ENCODE data around the gene PTPRR.

PTPRR gene

DNA sequence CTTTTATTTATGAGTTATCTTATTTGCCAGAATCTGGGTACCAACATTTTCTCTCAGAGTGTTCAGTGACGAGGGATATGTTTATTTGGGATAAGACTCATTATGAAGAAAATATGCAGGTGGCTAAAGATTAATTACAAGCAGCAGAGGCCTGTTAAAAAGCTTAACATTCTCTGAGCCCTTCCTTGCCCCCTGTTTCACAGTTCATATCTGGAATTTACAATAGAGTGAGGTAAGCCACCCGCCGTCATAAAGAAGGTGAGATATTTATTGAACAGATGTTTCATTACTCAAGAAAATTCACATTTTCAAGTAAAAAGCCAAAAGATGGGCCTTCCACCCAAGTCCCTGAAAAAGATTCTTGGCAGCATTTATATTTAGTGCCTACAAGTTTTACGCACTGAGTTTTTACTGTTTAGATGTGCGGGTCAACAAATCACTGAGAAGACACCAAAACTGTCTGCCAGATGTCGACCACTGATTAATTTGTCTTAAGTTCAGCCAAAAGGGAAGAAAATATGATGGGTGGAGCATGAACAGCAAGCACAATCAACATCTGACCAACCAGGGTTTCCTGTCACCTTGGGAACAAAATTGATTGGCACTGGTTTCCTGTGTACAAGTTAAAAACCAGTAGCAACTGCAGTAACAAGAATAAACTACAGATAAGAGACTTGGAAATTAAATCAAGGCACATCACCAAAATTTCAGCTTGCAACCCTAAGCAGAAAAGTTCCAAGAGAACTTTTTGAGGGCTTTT lies 197.8 kb downstream of the PTPRR start:
- no peak overlapping the region for H3K4me3 ChIP-seq (ENCODE audit: low read depth, low read length)
- in situ Hi-C loops (cut with HindIII; ENCODE audit: low sequenced_read_pairs) = loop anchor here (25.0 kb wide), 1 partner anchor 135 kb away; no protein-coding TSS in a partner anchor
- no peak for DNase-seq (ENCODE audit: low read depth)
- TF ChIP-seq, protein P1, sequence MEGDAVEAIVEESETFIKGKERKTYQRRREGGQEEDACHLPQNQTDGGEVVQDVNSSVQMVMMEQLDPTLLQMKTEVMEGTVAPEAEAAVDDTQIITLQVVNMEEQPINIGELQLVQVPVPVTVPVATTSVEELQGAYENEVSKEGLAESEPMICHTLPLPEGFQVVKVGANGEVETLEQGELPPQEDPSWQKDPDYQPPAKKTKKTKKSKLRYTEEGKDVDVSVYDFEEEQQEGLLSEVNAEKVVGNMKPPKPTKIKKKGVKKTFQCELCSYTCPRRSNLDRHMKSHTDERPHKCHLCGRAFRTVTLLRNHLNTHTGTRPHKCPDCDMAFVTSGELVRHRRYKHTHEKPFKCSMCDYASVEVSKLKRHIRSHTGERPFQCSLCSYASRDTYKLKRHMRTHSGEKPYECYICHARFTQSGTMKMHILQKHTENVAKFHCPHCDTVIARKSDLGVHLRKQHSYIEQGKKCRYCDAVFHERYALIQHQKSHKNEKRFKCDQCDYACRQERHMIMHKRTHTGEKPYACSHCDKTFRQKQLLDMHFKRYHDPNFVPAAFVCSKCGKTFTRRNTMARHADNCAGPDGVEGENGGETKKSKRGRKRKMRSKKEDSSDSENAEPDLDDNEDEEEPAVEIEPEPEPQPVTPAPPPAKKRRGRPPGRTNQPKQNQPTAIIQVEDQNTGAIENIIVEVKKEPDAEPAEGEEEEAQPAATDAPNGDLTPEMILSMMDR (IDR thresholded peaks at IDR 0.05; ENCODE audit: low read depth, low read length, missing control alignments) = no peak

DNA sequence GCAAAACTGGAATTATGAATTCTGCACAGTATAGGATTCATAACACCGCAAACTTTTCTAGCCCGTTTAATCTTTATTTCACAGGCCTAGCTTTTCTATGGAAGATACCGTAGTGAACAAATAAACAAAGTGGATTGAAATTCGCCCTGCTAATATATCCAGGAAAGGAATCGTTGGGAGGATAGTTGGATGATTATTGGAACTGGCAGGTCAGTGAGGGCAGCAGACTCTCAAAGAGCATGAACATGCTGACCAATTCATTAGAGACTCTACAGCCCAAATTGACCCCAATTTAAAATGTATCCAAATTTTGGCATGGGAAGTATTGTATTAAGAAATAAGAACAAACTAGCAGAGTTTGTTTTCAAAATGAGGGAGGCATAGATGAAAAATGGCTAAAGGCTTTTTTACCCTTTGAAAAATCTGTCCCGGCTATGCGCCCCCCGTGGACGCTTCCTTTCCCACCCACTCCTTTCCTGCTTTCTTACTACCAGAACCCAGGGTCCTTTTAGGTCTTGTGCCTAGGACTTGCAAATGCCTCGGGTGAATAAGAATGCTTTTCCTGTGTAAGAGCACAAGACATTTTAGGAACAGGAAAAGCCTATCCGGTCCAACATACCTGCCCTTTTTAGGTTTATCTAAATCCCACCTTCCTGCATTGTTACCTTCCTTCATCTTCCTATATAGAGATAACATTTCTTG lies 198.7 kb downstream of the PTPRR start:
- no peak overlapping the region for H3K4me3 ChIP-seq (ENCODE audit: low read depth, low read length)
- no peak for DNase-seq (ENCODE audit: low read depth)
- TF ChIP-seq, protein P1 (IDR thresholded peaks at IDR 0.05; ENCODE audit: low read depth, low read length, missing control alignments) = no peak
- in situ Hi-C loops (cut with HindIII; ENCODE audit: low sequenced_read_pairs) = loop anchor here (25.0 kb wide), 1 partner anchor 135 kb away; no protein-coding TSS in a partner anchor

DNA sequence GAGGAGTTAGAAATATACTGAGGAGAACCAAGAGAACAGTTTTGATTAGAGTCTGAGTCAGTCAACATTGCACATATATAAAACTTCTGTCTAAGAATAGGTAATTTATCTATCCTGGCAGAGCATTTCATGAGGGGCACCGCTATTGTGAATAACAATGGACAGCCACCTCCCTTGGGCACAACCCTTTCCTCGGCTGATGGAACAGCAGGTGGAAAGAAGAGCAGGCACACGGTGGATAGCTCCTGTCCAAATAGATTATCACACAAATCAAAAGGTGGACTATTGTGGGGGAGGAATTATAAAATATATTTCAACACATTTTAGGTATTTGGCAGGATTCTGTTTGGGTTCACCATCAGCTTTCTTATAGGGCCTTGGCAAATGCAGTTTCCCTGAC lies 199.3 kb downstream of the PTPRR start:
- in situ Hi-C loops (cut with HindIII; ENCODE audit: low sequenced_read_pairs) = loop anchor here (25.0 kb wide), 1 partner anchor 134 kb away; no protein-coding TSS in a partner anchor
- H3K4me3 ChIP-seq (ENCODE audit: low read depth, low read length) = no peak overlapping the region
- no peak for DNase-seq (ENCODE audit: low read depth)
- TF ChIP-seq, protein P1 (IDR thresholded peaks at IDR 0.05; ENCODE audit: low read depth, low read length, missing control alignments) = no peak

DNA sequence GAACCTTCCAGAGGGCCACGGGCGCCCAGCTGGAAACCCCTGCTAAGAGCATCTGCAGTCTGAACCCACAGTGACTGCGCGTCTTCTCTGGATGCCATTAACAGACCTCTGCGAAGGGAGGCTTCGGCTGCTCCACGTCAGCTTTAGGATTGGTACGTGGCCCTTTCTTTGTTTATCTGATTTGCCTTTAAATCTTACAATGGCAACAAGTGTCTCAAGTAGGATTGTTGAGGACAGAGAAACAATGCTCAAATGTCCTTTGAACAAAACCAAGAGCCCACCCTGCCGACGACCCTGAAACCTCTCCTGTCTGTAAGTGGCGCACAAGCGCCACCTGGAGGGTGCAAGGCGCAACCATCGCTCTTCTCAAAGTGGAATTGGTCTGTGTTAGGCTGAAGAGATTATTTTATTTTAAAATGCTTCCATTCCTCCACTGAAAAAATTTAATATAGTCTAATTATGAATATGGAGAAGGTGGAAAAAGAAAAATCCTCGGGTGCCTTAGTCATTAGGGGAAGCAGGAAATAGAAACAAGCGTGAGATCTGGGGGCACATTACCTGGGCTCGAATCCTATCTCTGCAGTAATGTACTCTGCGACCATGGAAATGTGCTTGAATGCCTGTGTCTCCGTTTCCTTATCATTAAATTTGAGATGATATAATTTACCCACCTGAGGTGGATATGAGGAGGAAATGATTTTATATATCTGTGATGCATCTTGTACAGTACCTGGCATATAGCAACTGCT lies 200.7 kb downstream of the PTPRR start:
- DNase-seq (ENCODE audit: low read depth) = peak; percentile 13
- TF ChIP-seq, protein P1 (IDR thresholded peaks at IDR 0.05; ENCODE audit: low read depth, low read length, missing control alignments) = peak; percentile 99
- in situ Hi-C loops (cut with HindIII; ENCODE audit: low sequenced_read_pairs) = loop anchor here (25.0 kb wide), 1 partner anchor 133 kb away; no protein-coding TSS in a partner anchor
- peak overlapping the region; percentile 38 for H3K4me3 ChIP-seq (ENCODE audit: low read depth, low read length)

DNA sequence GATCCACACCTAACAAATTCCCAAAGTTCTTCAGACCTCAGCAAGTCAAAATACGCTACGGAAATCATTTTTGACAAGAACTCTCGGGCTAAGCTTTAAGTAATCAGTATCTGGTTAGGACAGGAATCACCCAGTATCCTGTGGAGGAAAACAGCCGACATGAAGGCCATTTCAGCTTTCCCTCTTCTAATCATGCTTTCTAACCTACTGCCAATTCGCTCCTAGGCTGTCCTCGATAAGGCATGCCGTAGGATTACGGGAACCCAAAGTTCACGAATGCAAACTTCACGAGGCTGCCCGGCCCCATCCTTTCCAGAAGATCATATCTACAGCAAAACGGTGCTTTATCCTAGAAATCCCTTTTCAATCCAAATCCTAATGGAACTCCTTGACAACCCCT lies 201.5 kb downstream of the PTPRR start:
- no peak for DNase-seq (ENCODE audit: low read depth)
- in situ Hi-C loops (cut with HindIII; ENCODE audit: low sequenced_read_pairs) = loop anchor here (25.0 kb wide), 1 partner anchor 132 kb away; no protein-coding TSS in a partner anchor
- H3K4me3 ChIP-seq (ENCODE audit: low read depth, low read length) = no peak overlapping the region
- TF ChIP-seq, protein P1 (IDR thresholded peaks at IDR 0.05; ENCODE audit: low read depth, low read length, missing control alignments) = no peak

DNA sequence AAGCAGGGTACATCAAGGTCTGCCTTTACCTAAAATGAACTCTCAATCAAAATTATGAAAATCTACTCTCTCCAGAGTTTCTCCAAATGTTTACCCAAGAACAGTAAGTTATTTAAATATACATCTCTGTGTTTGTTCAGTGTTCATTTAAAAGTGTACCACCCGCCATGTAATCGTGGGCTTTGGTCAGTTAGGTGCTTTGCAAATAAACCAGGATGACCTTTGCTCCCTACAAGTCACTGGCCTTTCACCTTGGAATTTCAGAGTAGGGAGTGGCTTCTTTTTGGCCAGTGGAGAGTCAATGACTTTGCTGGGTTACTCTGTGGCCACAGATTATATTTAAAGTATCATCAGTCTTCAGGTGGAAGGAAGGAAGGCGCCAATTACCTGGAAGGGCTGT lies 208.7 kb downstream of the PTPRR start:
- TF ChIP-seq, protein P1 (IDR thresholded peaks at IDR 0.05; ENCODE audit: low read depth, low read length, missing control alignments) = no peak
- in situ Hi-C loops (cut with HindIII; ENCODE audit: low sequenced_read_pairs) = loop anchor here (25.0 kb wide), 1 partner anchor 125 kb away; no protein-coding TSS in a partner anchor
- no peak for DNase-seq (ENCODE audit: low read depth)
- no peak overlapping the region for H3K4me3 ChIP-seq (ENCODE audit: low read depth, low read length)
